H9 (cell line): ENCODE results near the gene ZNF526. TPM values are rescaled to one million over a fixed set of nuclear protein-coding genes. Genes with fewer than 3 reads are reported as not detected.

Experiments used
- DNase-seq: peaks from one replicate; pipeline ENCODE4 v3.0.0-alpha.2; 2017
- H2AFZ ChIP-seq: one replicate; pipeline ENCODE4 v1.6.1; 2013; ENCODE audit warnings: mild to moderate bottlenecking, low read length, control low read depth, moderate library complexity
- H2AK5ac ChIP-seq: 2 replicates; pipeline ENCODE4 v1.6.1; 2013; ENCODE audit warnings: low read length, control low read depth, mixed read lengths; ENCODE audit not compliant: insufficient read length
- H2BK120ac ChIP-seq: one replicate; pipeline ENCODE4 v1.6.1; 2013; ENCODE audit warnings: low read depth, mild to moderate bottlenecking, low read length, control low read depth, inconsistent platforms; ENCODE audit not compliant: poor library complexity, severe bottlenecking
- H2BK12ac ChIP-seq: 2 replicates; pipeline ENCODE4 v1.6.1; 2013; ENCODE audit warnings: low read length, control low read depth, mixed read lengths, low read depth; ENCODE audit not compliant: insufficient read length
- H2BK15ac ChIP-seq: 2 replicates; pipeline ENCODE4 v1.6.1; 2013; ENCODE audit warnings: low read depth, low read length, control low read depth
- H2BK20ac ChIP-seq: one replicate; pipeline ENCODE4 v1.6.1; 2013; ENCODE audit warnings: low read depth, mild to moderate bottlenecking, low read length, control low read depth, inconsistent platforms; ENCODE audit not compliant: poor library complexity, severe bottlenecking
- H2BK5ac ChIP-seq: 2 replicates; pipeline ENCODE4 v1.6.1; 2013; ENCODE audit warnings: low read length, control low read depth, mixed read lengths; ENCODE audit not compliant: insufficient read length
- H3K14ac ChIP-seq: 2 replicates; pipeline ENCODE4 v1.6.1; 2013; ENCODE audit warnings: low read length, control low read depth; ENCODE audit not compliant: insufficient read depth
- H3K18ac ChIP-seq: 2 replicates; pipeline ENCODE4 v1.6.1; 2013; ENCODE audit warnings: low read depth, mild to moderate bottlenecking, mixed read lengths, low read length, control low read depth; ENCODE audit not compliant: insufficient read length
- H3K23ac ChIP-seq: 2 replicates; pipeline ENCODE4 v1.6.1; 2013; ENCODE audit warnings: low read length, control low read depth, mixed read lengths, low read depth; ENCODE audit not compliant: insufficient read length
- H3K23me2 ChIP-seq: 2 replicates; pipeline ENCODE4 v1.6.1; 2013; ENCODE audit warnings: low read depth, mild to moderate bottlenecking, mixed read lengths, low read length, control low read depth; ENCODE audit not compliant: insufficient read length, poor library complexity, severe bottlenecking
- H3K27ac ChIP-seq: 2 replicates; pipeline ENCODE4 v1.5.1; 2013; ENCODE audit warnings: low read length, control low read depth, mixed read lengths, low read depth; ENCODE audit not compliant: insufficient read length
- H3K27me3 ChIP-seq: 2 replicates; pipeline ENCODE4 v1.6.1; 2013; ENCODE audit warnings: low read length, control low read depth, inconsistent platforms; ENCODE audit not compliant: insufficient read depth
- H3K4ac ChIP-seq: 2 replicates; pipeline ENCODE4 v1.6.1; 2013; ENCODE audit warnings: low read depth, mild to moderate bottlenecking, control low read depth, inconsistent platforms, low read length, moderate library complexity
- H3K4me1 ChIP-seq: 2 replicates; pipeline ENCODE4 v1.6.1; 2013; ENCODE audit warnings: low read length, control low read depth, inconsistent platforms; ENCODE audit not compliant: insufficient read depth
- H3K4me2 ChIP-seq: 2 replicates; pipeline ENCODE4 v1.6.1; 2013; ENCODE audit warnings: low read length, control low read depth, mixed read lengths; ENCODE audit not compliant: insufficient read length, insufficient read depth
- H3K56ac ChIP-seq: 2 replicates; pipeline ENCODE4 v1.6.1; 2013; ENCODE audit warnings: low read depth, mild to moderate bottlenecking, mixed read lengths, low read length, control low read depth; ENCODE audit not compliant: insufficient read length
- H3K79me1 ChIP-seq: 2 replicates; pipeline ENCODE4 v1.6.1; 2013; ENCODE audit warnings: low read depth, mild to moderate bottlenecking, moderate library complexity, low read length, control low read depth, inconsistent platforms; ENCODE audit not compliant: insufficient read depth, poor library complexity, severe bottlenecking
- H3K79me2 ChIP-seq: 2 replicates; pipeline ENCODE4 v1.6.1; 2013; ENCODE audit warnings: low read length, control low read depth, inconsistent platforms; ENCODE audit not compliant: insufficient read depth
- H3K9ac ChIP-seq: 2 replicates; pipeline ENCODE4 v1.6.1; 2013; ENCODE audit warnings: low read length, control low read depth, mixed read lengths; ENCODE audit not compliant: insufficient read length; ENCODE audit errors: extremely low read depth
- H3K9me3 ChIP-seq: one replicate; pipeline ENCODE4 v1.6.1; 2013; ENCODE audit warnings: low read depth, low read length, inconsistent platforms; ENCODE audit not compliant: control insufficient read depth
- H3T11ph ChIP-seq: one replicate; pipeline ENCODE4 v1.6.1; 2013; ENCODE audit warnings: mild to moderate bottlenecking, low read length, control low read depth, inconsistent platforms
- H4K20me1 ChIP-seq: one replicate; pipeline ENCODE4 v1.6.1; 2013; ENCODE audit not compliant: control insufficient read depth, insufficient read length, insufficient read depth
- H4K5ac ChIP-seq: 2 replicates; pipeline ENCODE4 v1.6.1; 2013; ENCODE audit warnings: low read depth, mild to moderate bottlenecking, mixed read lengths, low read length, control low read depth; ENCODE audit not compliant: insufficient read length
- H4K8ac ChIP-seq: replicated peaks from 2 replicates; pipeline ENCODE4 v1.6.1; 2013; ENCODE audit warnings: low read length, control low read depth, mixed read lengths, low read depth; ENCODE audit not compliant: insufficient read length
- H4K91ac ChIP-seq: 2 replicates; pipeline ENCODE4 v1.6.1; 2013; ENCODE audit warnings: low read depth, mild to moderate bottlenecking, moderate library complexity, mixed read lengths, low read length, control low read depth; ENCODE audit not compliant: insufficient read length
- H3K27ac Mint-ChIP-seq, 3 experiments: 2 replicates in 2 of 3; 3 replicates in 1 of 3; pipeline ENCODE4 v1.8.0; 2020 to 2021; ENCODE audit warnings: mixed read lengths in 3 of 3, mild to moderate bottlenecking in 1 of 3, moderate library complexity in 1 of 3
- H3K27me3 Mint-ChIP-seq: 2 replicates; pipeline ENCODE4 v1.8.0; 2021; ENCODE audit warnings: low read depth, mild to moderate bottlenecking, moderate library complexity, mixed read lengths
- H3K36me3 Mint-ChIP-seq, 3 experiments: 2 replicates in 2 of 3; 3 replicates in 1 of 3; pipeline ENCODE4 v1.8.0; 2020 to 2021; ENCODE audit warnings: low read depth in 3 of 3, mixed read lengths in 3 of 3; ENCODE audit not compliant: insufficient read depth in 1 of 3
- H3K4me1 Mint-ChIP-seq, 2 experiments: 2 replicates each; pipeline ENCODE4 v1.8.0; 2020; ENCODE audit warnings: mixed read lengths in 2 of 2
- H3K4me3 Mint-ChIP-seq, 2 experiments: 2 replicates in 1 of 2; 3 replicates in 1 of 2; pipeline ENCODE4 v1.8.0; 2020 to 2021; ENCODE audit warnings: mild to moderate bottlenecking in 2 of 2, mixed read lengths in 2 of 2, moderate library complexity in 1 of 2
- H3K9me3 Mint-ChIP-seq, 2 experiments: 2 replicates in 1 of 2; 3 replicates in 1 of 2; pipeline ENCODE4 v1.8.0; 2020; ENCODE audit warnings: mild to moderate bottlenecking in 2 of 2, mixed read lengths in 2 of 2, moderate library complexity in 1 of 2
- CTCF ChIP-seq: fragments of 200-600 bp; sonication (generic); conservative IDR thresholded peaks from 3 replicates; pipeline ENCODE4 v1.8.0; 2021; ENCODE audit warnings: antibody characterized with exemption, mild to moderate bottlenecking
- WGBS: extraction: QIAGEN DNeasy Blood & Tissue Kit; methylation state at CpG from one replicate; pipeline ENCODE4 v1.1.7; 2013; ENCODE audit warnings: missing lambda C conversion rate, low lambda C conversion rate, mixed read lengths; ENCODE audit not compliant: insufficient read length; ENCODE audit errors: extremely low coverage; 5-methylcytosine and 5-hydroxymethylcytosine counted together
- total RNA-seq: library from RNA; stranded (reverse); gene quantifications from 2 replicates; pipeline ENCODE4 v1.2.1, GENCODE V29; 2021

ZNF526 gene
- total RNA-seq, 1 experiment from 2014 or later: 20.5 TPM

- no peak overlapping the region for H3K9ac ChIP-seq
- H2BK15ac ChIP-seq: no peak overlapping the region
- DNase-seq: no peak
- peaks cover 22 to 38% (median 34%) of the 10 kb centered on the region in 3 experiments for H3K36me3 Mint-ChIP-seq
- peak overlapping the region; percentile 92 to 99; a peak in 3 of 5 replicates for H3K4me3 Mint-ChIP-seq
- no peak overlapping the region for H2BK20ac ChIP-seq
- H2BK12ac ChIP-seq: no peak overlapping the region
- no peaks in the 10 kb centered on the region; the same call in 1 of the 2 replicates for H3K27me3 Mint-ChIP-seq
- no peak overlapping the region for H3K4me2 ChIP-seq
- no peak overlapping the region for H4K91ac ChIP-seq
- no peaks in the 10 kb centered on the region for H3K9me3 ChIP-seq
- no peak overlapping the region for H3K23ac ChIP-seq
- no peak overlapping the region for H2BK120ac ChIP-seq
- H3K14ac ChIP-seq: no peak overlapping the region
- H2BK5ac ChIP-seq: no peak overlapping the region
- no peak for TF ChIP-seq CTCF
- H2AK5ac ChIP-seq: no peak overlapping the region
- no peak overlapping the region for H4K8ac ChIP-seq
- H3K27me3 ChIP-seq: no peaks in the 10 kb centered on the region
- H3K56ac ChIP-seq: no peak overlapping the region
- no peaks in the 10 kb centered on the region; a peak in 1 of 5 replicates for H3K9me3 Mint-ChIP-seq
- WGBS: no CpG with 5 or more reads among the region's 11 CpGs
- H4K20me1 ChIP-seq: no peaks in the 10 kb centered on the region
- H3K79me1 ChIP-seq: peaks cover 13% of the 10 kb centered on the region
- no peak overlapping the region for H3K27ac Mint-ChIP-seq
- H3K4me1 ChIP-seq: no peaks in the 10 kb centered on the region
- peaks cover 8% of the 10 kb centered on the region for H3K23me2 ChIP-seq
- H2AFZ ChIP-seq: no peak overlapping the region
- no peak overlapping the region for H3T11ph ChIP-seq
- peaks cover 13% of the 10 kb centered on the region; the same call in 1 of the 2 replicates for H3K79me2 ChIP-seq
- H3K4me1 Mint-ChIP-seq: peaks cover 25 to 32% of the 10 kb centered on the region in 2 experiments
- H4K5ac ChIP-seq: no peak overlapping the region
- no peak overlapping the region for H3K27ac ChIP-seq
- no peak overlapping the region for H3K4ac ChIP-seq
- no peak overlapping the region for H3K18ac ChIP-seq
These were observed 5.2 kb upstream of the ZNF526 start for GRCh38 chr19:42214810-42215485.
